Fibroblast of skin of right biceps (primary cell): ENCODE results near the gene ARAP3.
A peak's percentile ranks its signal among the peaks of the same experiment; 100 is the strongest.
"Not testable (repeated sequence)": the region's sequence is repeated elsewhere in the genome, so short reads cannot be mapped to it uniquely, and the experiment has no call there.

Source experiments
- DNase-seq: peaks from one replicate; pipeline ENCODE4 v3.0.0-alpha.2; 2013

The ARAP3 gene

DNA sequence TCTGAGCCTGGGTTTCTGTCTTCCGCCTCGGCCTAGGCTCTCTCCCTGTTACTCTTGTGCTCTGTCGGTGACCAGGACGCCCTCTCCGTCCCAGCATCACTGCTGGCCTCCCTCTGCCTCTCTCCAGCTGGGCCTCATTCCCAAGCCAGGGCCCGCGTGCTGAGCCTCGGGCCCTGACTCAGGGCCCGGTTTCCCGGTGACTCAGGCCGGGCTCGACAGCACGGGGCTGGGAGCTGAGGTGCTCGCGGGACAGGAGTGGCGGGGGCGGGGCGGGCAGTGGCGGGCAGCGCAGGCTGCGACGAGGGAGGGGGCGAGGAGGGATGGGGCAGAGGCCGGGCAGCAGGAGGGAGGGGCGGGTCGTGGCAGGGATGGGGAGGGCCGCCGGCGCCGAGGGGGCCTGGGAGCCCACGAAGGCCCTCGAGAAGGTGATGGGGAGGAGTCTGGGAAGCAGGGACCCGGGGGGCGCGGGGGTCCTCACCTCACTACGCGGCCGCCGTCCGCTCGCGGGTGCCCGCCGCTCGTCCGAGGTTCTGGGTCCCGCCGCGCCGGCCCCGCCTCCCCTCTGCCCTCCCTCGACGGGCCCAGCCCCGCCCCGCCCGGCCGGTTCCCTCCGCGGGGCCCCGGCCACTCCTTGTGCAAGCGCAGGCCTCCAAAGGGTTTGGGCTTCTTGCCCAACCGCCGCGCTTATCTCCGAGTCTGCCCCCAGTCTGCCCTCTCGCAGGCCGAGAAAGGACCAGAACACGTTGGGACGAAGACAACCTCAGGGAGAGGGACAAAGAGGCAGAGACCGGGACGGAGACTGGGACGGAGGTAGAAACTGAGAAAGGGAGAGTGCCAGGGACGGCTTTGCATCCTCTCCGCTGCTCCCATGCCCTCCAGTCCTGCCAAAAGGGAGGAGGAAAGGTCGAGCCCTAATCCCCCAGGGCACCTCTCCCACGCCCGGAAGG lies at the start of gene ARAP3:
ARAP3 (minus strand) TSS at position 536 of the 947 bp plus-strand sequence. CDS start 1,744 bp downstream, outside the sequence.
- peak; percentile 88 for DNase-seq

DNA sequence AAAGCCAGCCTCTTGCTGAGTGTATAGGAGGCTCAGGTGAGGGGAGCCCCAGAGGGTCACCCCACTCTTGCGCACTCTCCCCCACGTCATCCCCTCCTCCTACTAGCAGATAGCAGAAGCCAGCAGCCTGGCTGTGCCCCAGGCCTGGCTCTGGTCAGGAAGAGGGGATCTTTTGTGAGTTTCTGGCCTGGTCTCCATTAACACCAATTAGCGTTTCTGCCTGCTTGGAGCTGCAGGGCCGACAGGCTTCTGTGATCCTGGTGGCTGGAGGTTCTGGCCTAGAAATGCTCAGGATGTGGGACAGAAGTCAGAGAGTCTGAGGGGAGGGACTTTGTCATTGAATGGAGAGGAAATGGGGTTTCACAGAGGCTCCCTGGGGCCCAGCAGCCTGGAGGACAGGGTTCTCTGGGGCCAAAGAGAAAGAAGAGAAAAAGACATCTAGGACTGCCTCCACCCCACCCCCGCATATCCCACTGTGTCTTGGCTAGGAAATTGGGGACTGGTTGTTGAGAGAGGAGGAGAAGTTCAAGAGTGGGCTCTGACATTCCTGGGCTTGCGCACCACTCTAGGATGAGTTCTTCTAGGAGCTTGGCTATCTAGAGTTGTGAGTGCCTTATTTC lies 47.5 kb upstream of the ARAP3 start:
- DNase-seq: no peak

DNA sequence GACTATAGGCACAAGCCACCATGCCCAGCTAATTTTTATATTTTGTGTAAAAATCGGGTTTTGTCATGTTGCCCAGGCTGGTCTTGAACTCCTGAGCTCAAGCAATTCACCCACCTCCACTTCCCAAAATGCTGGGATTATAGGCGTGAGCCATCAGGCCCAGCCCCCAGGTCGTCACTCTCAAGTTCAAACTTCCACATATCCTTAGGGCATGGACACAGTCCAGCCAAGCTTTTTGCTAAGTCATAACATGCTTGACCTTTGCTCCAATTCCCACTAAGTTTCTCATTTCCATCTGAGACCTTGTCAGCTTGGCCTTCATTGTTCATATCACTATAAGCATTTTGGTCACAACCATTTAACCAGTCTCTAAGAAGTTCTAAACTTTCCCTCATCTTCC lies 43.9 kb upstream of the ARAP3 start:
- no peak for DNase-seq

- not testable (repeated sequence) for DNase-seq
Observed at GRCh38 chr5:141725174-141725573, 43.1 kb upstream of the ARAP3 start.

GRCh38 chr5:141722266-141722665 lies 40.2 kb upstream of the ARAP3 start:
- no peak for DNase-seq

GRCh38 chr5:141717043-141717442 lies 35.0 kb upstream of the ARAP3 start:
- no peak for DNase-seq

- no peak for DNase-seq
Observed at GRCh38 chr5:141716468-141716867, 34.4 kb upstream of the ARAP3 start.

DNA sequence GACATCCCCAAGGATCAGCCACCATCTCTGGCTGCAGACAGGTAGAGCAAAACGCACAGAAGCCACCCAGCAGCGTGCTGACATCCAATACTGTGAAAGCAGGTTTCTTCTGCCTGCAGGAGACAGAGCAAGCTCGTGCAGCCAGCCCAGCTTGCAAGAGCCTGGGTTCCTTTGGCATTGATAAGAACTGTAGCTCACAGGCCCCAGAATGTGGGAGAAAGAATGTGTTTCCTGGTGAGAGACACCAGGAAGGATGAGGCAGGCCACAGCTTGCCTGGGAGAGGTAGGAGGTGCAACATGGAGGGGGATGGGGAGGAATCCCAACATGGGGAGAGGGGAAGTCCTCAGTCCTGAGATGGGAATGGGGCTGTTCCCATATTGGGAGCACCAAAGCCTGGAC lies 34.0 kb upstream of the ARAP3 start:
- no peak for DNase-seq

- DNase-seq: no peak
Observed at GRCh38 chr5:141715346-141715905, 33.4 kb upstream of the ARAP3 start.

DNA sequence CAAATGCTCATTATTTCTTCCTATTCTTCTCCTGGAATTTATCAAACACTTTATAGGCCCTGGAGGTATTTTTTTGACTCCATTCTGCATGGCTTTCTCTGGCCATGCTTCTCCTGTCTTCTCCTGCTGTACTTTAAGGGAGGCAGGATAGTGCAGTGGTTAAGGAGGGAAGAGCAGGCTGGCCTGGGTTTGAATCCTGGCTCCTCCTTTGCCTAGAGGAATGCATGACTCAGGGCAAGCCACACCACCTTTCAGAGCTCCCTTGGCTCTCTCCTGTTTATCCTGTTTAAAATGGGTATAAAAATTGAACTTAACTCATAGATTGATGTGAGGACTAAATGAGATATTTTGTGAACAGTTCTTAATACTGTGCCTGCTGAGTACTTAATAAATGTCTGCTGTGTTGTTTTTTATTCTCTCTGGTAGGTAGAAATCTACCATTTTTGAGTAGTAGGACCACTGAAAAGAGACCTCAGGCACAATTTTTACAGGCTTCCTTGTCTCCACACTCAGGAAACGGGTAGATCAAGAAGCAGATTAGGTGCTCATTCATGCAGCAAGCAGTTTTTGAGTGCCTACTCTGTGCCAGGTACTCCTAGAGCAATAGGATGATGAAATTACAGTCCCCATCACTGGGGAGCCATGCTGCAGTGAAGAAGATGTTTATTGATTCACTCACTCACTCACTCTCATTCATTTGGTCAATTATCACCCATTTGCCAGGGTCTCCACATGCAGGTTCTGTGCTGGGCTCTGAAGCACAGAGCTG lies 32.7 kb upstream of the ARAP3 start:
- no peak for DNase-seq

DNA sequence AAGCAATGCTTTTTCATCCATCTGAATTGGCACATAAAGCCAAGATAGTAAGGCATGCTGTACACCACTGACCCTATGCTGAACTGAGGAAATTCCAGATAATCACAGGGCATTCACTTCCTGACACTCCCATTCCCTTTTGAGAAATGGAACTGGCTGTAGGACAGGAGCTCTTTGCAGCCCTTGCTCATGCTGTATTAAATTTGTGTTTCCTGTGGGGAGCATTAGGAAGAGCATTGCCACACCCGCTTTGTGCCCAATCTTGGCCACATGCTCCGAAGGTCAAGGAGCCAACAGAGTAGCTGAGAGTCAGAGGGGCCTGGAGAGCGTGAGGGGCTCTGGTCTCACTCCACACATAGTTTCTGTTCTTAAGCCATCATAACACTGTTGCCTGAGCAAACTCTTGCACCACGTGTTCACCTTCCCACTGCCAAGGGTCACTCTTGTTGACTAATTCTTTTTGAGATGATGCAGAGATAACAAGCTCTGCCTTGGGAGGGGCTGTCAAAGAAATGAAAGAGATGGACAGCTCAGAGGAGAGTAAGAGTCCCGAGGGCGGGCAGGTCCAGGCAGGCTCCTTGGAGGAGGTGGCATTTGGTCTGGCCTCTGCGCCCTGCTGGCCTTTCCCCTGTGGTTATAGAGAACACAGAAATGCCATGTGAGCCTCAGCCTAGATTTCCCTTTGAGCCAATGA lies 31.7 kb upstream of the ARAP3 start:
- no peak for DNase-seq

DNA sequence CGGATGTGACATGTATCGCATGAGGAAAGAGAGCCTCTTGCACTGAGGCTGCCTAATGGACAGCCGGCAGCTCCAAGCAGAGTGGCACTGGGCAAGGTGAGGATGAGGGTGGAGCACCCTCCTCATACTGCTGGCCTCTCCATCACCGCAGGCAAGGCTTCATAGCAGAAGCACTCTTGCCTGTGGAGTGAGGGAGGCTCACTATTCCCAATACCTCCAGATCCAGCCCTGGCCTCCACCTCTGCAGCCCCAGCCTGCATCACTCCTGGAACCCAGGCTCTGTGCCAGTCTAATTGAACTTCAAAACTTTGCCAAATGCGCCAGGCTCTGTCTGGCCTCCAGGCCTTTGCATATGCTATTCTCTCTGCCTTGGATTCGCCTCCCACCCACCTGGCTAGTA lies 29.7 kb upstream of the ARAP3 start:
- no peak for DNase-seq

DNA sequence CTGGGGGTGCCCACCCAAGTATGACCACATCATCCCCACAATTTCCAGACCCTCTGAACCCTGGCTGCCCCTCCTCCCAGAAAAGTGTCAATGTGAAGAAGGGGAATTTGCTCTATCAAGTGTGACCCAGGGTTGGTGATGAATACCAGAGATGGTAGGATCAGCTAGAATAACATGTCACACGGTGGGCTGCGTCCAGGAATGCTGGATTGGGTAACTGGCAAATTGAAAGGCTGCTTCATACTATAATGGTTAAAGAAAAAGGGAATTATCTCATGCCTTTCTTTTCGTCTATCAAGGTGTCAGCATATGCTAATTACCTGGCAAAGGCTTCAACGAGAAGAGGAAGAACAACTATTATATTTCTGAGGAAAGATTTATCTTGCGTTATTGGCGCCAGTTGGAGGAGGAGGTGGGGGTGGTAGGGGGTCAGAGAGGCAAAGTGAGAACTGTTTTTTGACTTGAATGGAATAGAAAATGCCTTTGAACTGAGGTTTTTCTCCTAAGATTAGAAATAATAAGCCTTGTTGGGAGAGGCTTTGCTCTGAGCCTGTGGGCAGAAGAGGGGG lies 27.8 kb upstream of the ARAP3 start:
- no peak for DNase-seq

DNA sequence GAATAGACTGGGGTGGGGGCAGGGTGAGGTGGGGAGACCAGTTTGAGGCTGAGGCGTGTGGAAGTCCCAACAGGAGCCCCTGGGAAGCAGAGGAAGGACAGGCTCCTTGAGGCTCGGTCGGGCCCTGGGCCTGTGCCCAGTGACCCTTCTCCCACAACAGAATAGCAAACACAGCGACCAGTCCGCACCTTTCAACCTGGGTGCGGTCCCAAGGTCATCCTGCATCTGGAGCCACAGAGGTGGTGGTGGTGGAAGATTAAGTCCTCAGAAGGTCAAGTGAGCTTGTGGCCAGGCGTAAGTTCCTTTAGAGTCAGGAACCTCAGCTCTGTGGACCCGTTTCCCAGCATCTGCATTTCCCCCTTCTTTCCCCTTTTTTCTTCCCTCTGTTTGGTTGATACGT lies 26.0 kb upstream of the ARAP3 start:
- no peak for DNase-seq

DNA sequence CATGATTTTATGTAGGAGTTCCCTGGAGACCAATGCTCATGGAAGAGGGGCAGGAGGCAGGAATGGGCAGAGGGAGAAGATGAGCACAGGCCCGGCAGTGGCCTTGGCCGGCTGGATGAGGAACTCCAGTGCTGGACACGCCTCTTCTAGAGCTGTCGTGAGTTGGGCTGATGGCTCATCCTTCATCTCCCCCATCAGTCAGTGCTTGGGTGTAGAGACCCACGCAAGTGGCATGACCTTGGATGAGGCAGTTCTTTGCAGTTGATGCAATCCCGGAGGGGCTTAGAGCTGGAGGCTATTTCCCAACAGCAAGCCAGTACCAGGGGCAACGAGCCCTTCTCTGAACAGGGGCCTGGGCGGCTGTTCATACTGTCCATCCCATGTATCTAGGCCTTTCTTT lies 25.5 kb upstream of the ARAP3 start:
- no peak for DNase-seq

- DNase-seq: no peak
Observed at GRCh38 chr5:141706121-141706520, 24.1 kb upstream of the ARAP3 start.

DNA sequence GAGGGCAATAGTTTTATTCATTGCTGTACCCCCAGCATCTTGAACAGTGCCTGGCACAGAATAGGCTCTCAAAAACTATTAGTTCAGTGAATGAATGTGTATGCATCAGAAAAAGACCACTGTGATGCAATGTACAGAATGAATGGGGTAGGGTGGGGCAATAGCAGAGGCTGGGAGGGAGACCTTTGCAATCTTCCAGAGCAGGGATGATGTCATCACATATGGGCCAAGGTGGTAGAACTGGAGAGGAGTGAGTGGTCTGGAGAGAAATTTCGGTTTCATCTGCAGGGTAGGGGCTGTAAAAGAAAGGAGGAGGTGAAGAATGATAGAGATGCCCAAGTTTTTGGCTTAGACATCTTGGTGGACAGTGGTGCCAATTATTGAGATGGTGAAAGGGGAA lies 23.4 kb upstream of the ARAP3 start:
- no peak for DNase-seq

DNA sequence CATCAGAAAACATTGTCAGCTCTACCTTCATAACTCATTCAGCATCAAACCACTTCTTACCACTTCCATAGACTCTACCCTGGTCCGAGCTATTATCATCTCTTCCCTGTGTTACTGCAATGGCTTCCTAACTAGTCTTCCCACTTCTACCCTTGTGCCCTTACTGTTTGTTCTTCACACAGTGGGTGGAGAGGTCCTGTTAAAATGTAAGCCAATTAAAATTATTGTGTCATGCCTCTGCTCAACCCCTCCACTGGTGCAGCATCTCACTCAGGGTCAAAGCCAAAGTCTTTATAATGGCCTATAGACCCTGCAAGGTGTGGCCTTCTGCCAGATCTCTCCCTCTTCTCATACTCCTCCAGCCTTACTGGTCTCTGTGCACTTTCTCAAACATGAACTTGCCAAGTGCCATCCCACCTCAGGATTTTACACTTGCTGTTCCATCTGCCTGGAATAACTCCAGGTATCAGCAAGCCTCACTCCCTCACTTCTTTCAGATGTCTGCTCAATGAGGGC lies 22.8 kb upstream of the ARAP3 start:
- no peak for DNase-seq

- no peak for DNase-seq
Observed at GRCh38 chr5:141703133-141703561, 21.1 kb upstream of the ARAP3 start.

GRCh38 chr5:141701360-141702119 lies 19.5 kb upstream of the ARAP3 start:
- DNase-seq: no peak

- no peak for DNase-seq
Observed at GRCh38 chr5:141697586-141697985, 15.6 kb upstream of the ARAP3 start.
